ENCODE measurements around the gene PFDN5.

- TF ChIP-seq CTCF (conservative IDR thresholded peaks at IDR 0.05; ENCODE audit: low read depth in 2 of 2) = no peak
- TF ChIP-seq CREB1 (CRISPR knock-in tag; IDR thresholded peaks at IDR 0.05; ENCODE audit: low read depth) = no peak
- TF ChIP-seq REST (IDR thresholded peaks at IDR 0.05; ENCODE audit: unreplicated experiment) = no peak
- TF ChIP-seq POLR2AphosphoS5 (IDR thresholded peaks at IDR 0.05; ENCODE audit: low read depth) = no peak
Observed at GRCh38 chr12:53289891-53290290, 5.5 kb upstream of the PFDN5 start.

Data from GM23338 (cell line).